HL-60 (cell line): Measurements from ENCODE around the gene TRABD2B.

Source experiments
- DNase-seq, 2 experiments: peaks; one replicate each; pipeline ENCODE4 v3.0.0-alpha.2; 2010 to 2020; ENCODE audit warnings: low read depth in 1 of 2, low spot score in 1 of 2
- H3K27ac ChIP-seq: fragments of 250-450 bp; sonication (Bioruptor Pico); replicated peaks from 2 replicates; pipeline ENCODE4 v1.5.1; 2020; ENCODE audit warnings: mild to moderate bottlenecking, moderate library complexity
- H3K27me3 ChIP-seq: fragments of 250-450 bp; sonication (Bioruptor Pico); 2 replicates; pipeline ENCODE4 v1.5.1; 2021; ENCODE audit warnings: mild to moderate bottlenecking, moderate library complexity; ENCODE audit not compliant: insufficient read depth, poor library complexity, severe bottlenecking
- H3K4me3 ChIP-seq: replicated peaks from 2 replicates; pipeline ENCODE4 v1.5.1; 2011; ENCODE audit warnings: mild to moderate bottlenecking, control low read depth, low read length; ENCODE audit not compliant: insufficient read depth
- GABPA ChIP-seq: IDR thresholded peaks from 2 replicates; pipeline ENCODE4 v1.6.1; 2012; ENCODE audit warnings: low read depth
- POLR2AphosphoS5 ChIP-seq: IDR thresholded peaks from 2 replicates; pipeline ENCODE4 v1.6.1; 2012; ENCODE audit warnings: low read depth
- SPI1 ChIP-seq: IDR thresholded peaks from 2 replicates; pipeline ENCODE4 v1.6.1; 2012; ENCODE audit warnings: low read depth, mild to moderate bottlenecking, borderline replicate concordance
- TF ChIP-seq, protein P1 (sequence below): IDR thresholded peaks from one replicate; pipeline ENCODE4 v1.5.1; 2011; ENCODE audit warnings: low read length, control low read depth, inconsistent platforms; ENCODE audit not compliant: insufficient read depth
- TF ChIP-seq, protein P2 (sequence below): IDR thresholded peaks from 2 replicates; pipeline ENCODE4 v1.6.1; 2012; ENCODE audit warnings: low read depth; ENCODE audit not compliant: insufficient replicate concordance

Gene TRABD2B

DNA sequence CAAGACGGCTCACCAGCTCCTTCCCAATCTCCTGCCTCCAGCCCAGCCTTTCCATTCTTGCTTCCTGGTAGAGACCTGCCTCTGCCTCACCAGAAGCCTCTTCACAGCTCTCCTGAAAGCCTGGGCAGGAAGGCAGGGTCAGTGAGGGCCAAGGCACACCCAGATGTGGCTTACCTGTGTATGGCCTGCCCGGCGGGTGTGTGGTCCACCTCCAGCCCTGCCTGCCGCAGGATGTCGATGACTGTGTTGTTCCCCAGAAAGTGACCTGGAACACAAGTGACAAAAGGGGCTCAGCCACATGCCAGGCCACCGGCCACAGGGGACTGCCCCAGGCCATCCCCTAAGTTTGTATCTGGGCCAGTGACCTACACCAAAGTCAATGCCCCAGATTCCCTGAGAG, 218.9 kb downstream of the TRABD2B start:
- no peak overlapping the region for H3K4me3 ChIP-seq
- H3K27me3 ChIP-seq = peaks cover 5% of the 10 kb centered on the region
- TF ChIP-seq, protein P1, sequence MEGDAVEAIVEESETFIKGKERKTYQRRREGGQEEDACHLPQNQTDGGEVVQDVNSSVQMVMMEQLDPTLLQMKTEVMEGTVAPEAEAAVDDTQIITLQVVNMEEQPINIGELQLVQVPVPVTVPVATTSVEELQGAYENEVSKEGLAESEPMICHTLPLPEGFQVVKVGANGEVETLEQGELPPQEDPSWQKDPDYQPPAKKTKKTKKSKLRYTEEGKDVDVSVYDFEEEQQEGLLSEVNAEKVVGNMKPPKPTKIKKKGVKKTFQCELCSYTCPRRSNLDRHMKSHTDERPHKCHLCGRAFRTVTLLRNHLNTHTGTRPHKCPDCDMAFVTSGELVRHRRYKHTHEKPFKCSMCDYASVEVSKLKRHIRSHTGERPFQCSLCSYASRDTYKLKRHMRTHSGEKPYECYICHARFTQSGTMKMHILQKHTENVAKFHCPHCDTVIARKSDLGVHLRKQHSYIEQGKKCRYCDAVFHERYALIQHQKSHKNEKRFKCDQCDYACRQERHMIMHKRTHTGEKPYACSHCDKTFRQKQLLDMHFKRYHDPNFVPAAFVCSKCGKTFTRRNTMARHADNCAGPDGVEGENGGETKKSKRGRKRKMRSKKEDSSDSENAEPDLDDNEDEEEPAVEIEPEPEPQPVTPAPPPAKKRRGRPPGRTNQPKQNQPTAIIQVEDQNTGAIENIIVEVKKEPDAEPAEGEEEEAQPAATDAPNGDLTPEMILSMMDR = no peak
- TF ChIP-seq SPI1 (no peak), GABPA (no peak), POLR2AphosphoS5 (no peak)
- TF ChIP-seq, protein P2, sequence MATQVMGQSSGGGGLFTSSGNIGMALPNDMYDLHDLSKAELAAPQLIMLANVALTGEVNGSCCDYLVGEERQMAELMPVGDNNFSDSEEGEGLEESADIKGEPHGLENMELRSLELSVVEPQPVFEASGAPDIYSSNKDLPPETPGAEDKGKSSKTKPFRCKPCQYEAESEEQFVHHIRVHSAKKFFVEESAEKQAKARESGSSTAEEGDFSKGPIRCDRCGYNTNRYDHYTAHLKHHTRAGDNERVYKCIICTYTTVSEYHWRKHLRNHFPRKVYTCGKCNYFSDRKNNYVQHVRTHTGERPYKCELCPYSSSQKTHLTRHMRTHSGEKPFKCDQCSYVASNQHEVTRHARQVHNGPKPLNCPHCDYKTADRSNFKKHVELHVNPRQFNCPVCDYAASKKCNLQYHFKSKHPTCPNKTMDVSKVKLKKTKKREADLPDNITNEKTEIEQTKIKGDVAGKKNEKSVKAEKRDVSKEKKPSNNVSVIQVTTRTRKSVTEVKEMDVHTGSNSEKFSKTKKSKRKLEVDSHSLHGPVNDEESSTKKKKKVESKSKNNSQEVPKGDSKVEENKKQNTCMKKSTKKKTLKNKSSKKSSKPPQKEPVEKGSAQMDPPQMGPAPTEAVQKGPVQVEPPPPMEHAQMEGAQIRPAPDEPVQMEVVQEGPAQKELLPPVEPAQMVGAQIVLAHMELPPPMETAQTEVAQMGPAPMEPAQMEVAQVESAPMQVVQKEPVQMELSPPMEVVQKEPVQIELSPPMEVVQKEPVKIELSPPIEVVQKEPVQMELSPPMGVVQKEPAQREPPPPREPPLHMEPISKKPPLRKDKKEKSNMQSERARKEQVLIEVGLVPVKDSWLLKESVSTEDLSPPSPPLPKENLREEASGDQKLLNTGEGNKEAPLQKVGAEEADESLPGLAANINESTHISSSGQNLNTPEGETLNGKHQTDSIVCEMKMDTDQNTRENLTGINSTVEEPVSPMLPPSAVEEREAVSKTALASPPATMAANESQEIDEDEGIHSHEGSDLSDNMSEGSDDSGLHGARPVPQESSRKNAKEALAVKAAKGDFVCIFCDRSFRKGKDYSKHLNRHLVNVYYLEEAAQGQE = no peak
- no peak for DNase-seq
- H3K27ac ChIP-seq = no peak overlapping the region

DNA sequence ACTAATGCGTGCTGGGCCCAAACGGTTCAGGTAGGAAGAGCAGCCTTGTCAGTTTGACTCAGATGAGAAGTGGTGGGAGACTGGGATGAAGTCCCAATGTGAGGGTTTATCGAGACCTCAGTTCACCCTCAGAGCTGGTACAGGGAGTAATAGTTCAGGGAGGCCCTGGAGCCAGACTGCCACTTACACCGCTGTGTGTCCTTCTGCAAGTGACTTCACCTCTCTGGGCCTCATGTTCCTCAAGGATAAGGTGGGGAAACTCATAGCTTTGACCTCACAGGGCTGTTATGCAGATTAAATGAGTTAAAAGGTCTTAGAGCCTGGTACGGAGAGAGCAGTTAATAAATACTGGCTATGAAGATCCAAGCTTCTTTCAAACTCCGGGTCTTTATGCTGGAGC, 219.9 kb downstream of the TRABD2B start:
- no peak overlapping the region for H3K27ac ChIP-seq
- peaks cover 5% of the 10 kb centered on the region for H3K27me3 ChIP-seq
- DNase-seq = no peak
- H3K4me3 ChIP-seq = no peak overlapping the region
- TF ChIP-seq, protein P1 = no peak
- no peak for TF ChIP-seq POLR2AphosphoS5
- no peak for TF ChIP-seq GABPA
- no peak for TF ChIP-seq SPI1
- TF ChIP-seq, protein P2 = no peak

DNA sequence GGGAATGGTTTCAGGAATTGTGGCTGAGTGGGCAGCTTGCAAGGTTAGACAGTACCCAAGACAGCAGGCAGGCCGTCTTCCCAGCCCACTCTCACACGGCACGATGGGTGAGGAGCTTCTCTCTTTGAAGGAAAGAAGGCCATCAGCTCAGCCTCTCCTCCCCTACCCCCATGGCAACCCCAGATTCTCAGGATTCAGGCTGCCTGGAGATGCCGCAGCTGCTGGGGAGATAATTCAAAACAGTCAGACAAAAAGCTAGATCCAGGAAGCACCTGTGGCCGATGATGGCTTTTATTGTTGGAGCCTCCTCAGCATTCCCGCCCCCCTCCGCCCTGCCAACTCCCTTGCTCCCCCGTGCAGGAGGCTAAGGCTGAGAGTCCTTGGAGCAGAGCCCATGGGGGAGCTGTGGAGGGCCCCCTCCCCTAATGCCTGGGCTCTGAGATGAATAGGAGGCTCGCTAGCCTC, 220.5 kb downstream of the TRABD2B start:
- Histone ChIP-seq H3K27ac (no peak overlapping the region), H3K4me3 (no peak overlapping the region), H3K27me3 (peaks cover 5% of the 10 kb centered on the region)
- no peak for TF ChIP-seq GABPA
- no peak for TF ChIP-seq POLR2AphosphoS5
- TF ChIP-seq, protein P1 = no peak
- TF ChIP-seq SPI1 = no peak
- TF ChIP-seq, protein P2 = no peak
- DNase-seq = no peak
